ENCODE measurements around the gene ICE1.
"Not testable (repeated sequence)": the region's sequence is repeated elsewhere in the genome, so short reads cannot be mapped to it uniquely, and the experiment has no call there.

ICE1 gene

GRCh38 chr5:5453131-5453530 is 30.7 kb downstream of the ICE1 start:
- DNase-seq (ENCODE audit: low read depth in 2 of 2): no peak

GRCh38 chr5:5454391-5454790 is 31.9 kb downstream of the ICE1 start:
- DNase-seq (ENCODE audit: low read depth in 2 of 2): no peak

- DNase-seq (ENCODE audit: low read depth in 2 of 2): no peak
Observed at GRCh38 chr5:5456858-5457257, 34.4 kb downstream of the ICE1 start.

GRCh38 chr5:5460311-5460710 is 37.8 kb downstream of the ICE1 start:
- no peak for DNase-seq (ENCODE audit: low read depth in 2 of 2)

GRCh38 chr5:5461012-5461411 is 38.5 kb downstream of the ICE1 start:
- DNase-seq (ENCODE audit: low read depth in 2 of 2): no peak

GRCh38 chr5:5464036-5464715 is 41.7 kb downstream of the ICE1 start:
- no peak for DNase-seq (ENCODE audit: low read depth in 2 of 2)

GRCh38 chr5:5466227-5466626 is 43.8 kb downstream of the ICE1 start:
- no peak for DNase-seq (ENCODE audit: low read depth in 2 of 2)

GRCh38 chr5:5467737-5468136 is 45.3 kb downstream of the ICE1 start:
- no peak for DNase-seq (ENCODE audit: low read depth in 2 of 2)

GRCh38 chr5:5470933-5471332 is 48.5 kb downstream of the ICE1 start:
- no peak for DNase-seq (ENCODE audit: low read depth in 2 of 2)

GRCh38 chr5:5473226-5473625 is 50.7 kb downstream of the ICE1 start:
- no peak for DNase-seq (ENCODE audit: low read depth in 2 of 2)

- no peak for DNase-seq (ENCODE audit: low read depth in 2 of 2)
Observed at GRCh38 chr5:5474961-5475360, 52.5 kb downstream of the ICE1 start.

GRCh38 chr5:5475975-5476374 is 53.5 kb downstream of the ICE1 start:
- no peak for DNase-seq (ENCODE audit: low read depth in 2 of 2)

GRCh38 chr5:5479578-5479977 is 57.1 kb downstream of the ICE1 start:
- not testable (repeated sequence) for DNase-seq (ENCODE audit: low read depth in 2 of 2)

- DNase-seq (ENCODE audit: low read depth in 2 of 2): no peak
Observed at GRCh38 chr5:5480481-5481111, 58.1 kb downstream of the ICE1 start.

GRCh38 chr5:5481206-5481605 is 58.7 kb downstream of the ICE1 start:
- no peak for DNase-seq (ENCODE audit: low read depth in 2 of 2)

GRCh38 chr5:5481633-5482032 is 59.2 kb downstream of the ICE1 start:
- no peak for DNase-seq (ENCODE audit: low read depth in 2 of 2)

GRCh38 chr5:5483350-5483749 is 60.9 kb downstream of the ICE1 start:
- no peak for DNase-seq (ENCODE audit: low read depth in 2 of 2)

GRCh38 chr5:5483880-5484598 is 61.6 kb downstream of the ICE1 start:
- no peak for DNase-seq (ENCODE audit: low read depth in 2 of 2)

GRCh38 chr5:5486122-5486521 is 63.6 kb downstream of the ICE1 start:
- DNase-seq (ENCODE audit: low read depth in 2 of 2): no peak

GRCh38 chr5:5487585-5488360 is 65.3 kb downstream of the ICE1 start:
- DNase-seq (ENCODE audit: low read depth in 2 of 2): no peak

- DNase-seq (ENCODE audit: low read depth in 2 of 2): no peak
Observed at GRCh38 chr5:5490774-5491347, 68.4 kb downstream of the ICE1 start.

Data from stimulated activated CD4-positive, alpha-beta T cell treated with anti-CD3 and anti-CD28 coated beads, Interleukin-1b, Interleukin-23, amount 100 ng/mL, for 4 hours (primary cell).